ENCODE measurements around the gene PEMT. TPM values are rescaled to one million over a fixed set of nuclear protein-coding genes. Genes with fewer than 3 reads are reported as not detected.

PEMT gene
- total RNA-seq, 4 donors from 2014 or later = 52.5 to 76.1 (median 62.6) TPM

- H3K4me3 ChIP-seq (replicated peaks in 1 of 3) = no peak overlapping the region
- no peak for DNase-seq
- intact Hi-C loops (cut with DNase I) = no loop called here
- no peaks in the 10 kb centered on the region for H3K9me3 ChIP-seq
- H3K36me3 ChIP-seq = no peaks in the 10 kb centered on the region
- no peaks in the 10 kb centered on the region for H3K4me1 ChIP-seq
- TF ChIP-seq, protein P1, sequence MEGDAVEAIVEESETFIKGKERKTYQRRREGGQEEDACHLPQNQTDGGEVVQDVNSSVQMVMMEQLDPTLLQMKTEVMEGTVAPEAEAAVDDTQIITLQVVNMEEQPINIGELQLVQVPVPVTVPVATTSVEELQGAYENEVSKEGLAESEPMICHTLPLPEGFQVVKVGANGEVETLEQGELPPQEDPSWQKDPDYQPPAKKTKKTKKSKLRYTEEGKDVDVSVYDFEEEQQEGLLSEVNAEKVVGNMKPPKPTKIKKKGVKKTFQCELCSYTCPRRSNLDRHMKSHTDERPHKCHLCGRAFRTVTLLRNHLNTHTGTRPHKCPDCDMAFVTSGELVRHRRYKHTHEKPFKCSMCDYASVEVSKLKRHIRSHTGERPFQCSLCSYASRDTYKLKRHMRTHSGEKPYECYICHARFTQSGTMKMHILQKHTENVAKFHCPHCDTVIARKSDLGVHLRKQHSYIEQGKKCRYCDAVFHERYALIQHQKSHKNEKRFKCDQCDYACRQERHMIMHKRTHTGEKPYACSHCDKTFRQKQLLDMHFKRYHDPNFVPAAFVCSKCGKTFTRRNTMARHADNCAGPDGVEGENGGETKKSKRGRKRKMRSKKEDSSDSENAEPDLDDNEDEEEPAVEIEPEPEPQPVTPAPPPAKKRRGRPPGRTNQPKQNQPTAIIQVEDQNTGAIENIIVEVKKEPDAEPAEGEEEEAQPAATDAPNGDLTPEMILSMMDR (IDR thresholded peaks at IDR 0.05) = no peak
- TF ChIP-seq POLR2A (IDR thresholded peaks at IDR 0.05) = no peak
- no peak overlapping the region for H3K27ac ChIP-seq
- H3K27me3 ChIP-seq = no peaks in the 10 kb centered on the region
- 75 to 92% methylated on average over 1 to 5 of the region's 7 CpGs for WGBS, 2 donors
Observed at GRCh38 chr17:17545984-17546383, 45.5 kb downstream of the PEMT start.

- no peak overlapping the region for H3K4me3 ChIP-seq (replicated peaks in 1 of 3)
- intact Hi-C loops (cut with DNase I) = no loop called here
- H3K9me3 ChIP-seq = no peaks in the 10 kb centered on the region
- no peaks in the 10 kb centered on the region for H3K36me3 ChIP-seq
- DNase-seq = no peak
- no peak overlapping the region for H3K27ac ChIP-seq
- TF ChIP-seq, protein P1 (IDR thresholded peaks at IDR 0.05) = no peak
- TF ChIP-seq POLR2A (IDR thresholded peaks at IDR 0.05) = no peak
- WGBS, 2 donors = 90 to 91% methylated on average over 17 to 18 of the region's 20 CpGs
- no peaks in the 10 kb centered on the region for H3K27me3 ChIP-seq
- H3K4me1 ChIP-seq = no peaks in the 10 kb centered on the region
Observed at GRCh38 chr17:17545031-17545820, 46.3 kb downstream of the PEMT start.

GRCh38 chr17:17542906-17543635 is 48.4 kb downstream of the PEMT start:
- 95% methylated on average over 19 to 21 of the region's 22 CpGs for WGBS, 2 donors
- H3K36me3 ChIP-seq = no peaks in the 10 kb centered on the region
- intact Hi-C loops (cut with DNase I) = no loop called here
- H3K9me3 ChIP-seq = no peaks in the 10 kb centered on the region
- H3K4me1 ChIP-seq = no peaks in the 10 kb centered on the region
- no peak for TF ChIP-seq POLR2A (IDR thresholded peaks at IDR 0.05)
- TF ChIP-seq, protein P1 (IDR thresholded peaks at IDR 0.05) = no peak
- no peak overlapping the region for H3K27ac ChIP-seq
- no peak for DNase-seq
- no peak overlapping the region for H3K4me3 ChIP-seq (replicated peaks in 1 of 3)
- H3K27me3 ChIP-seq = no peaks in the 10 kb centered on the region

DNA sequence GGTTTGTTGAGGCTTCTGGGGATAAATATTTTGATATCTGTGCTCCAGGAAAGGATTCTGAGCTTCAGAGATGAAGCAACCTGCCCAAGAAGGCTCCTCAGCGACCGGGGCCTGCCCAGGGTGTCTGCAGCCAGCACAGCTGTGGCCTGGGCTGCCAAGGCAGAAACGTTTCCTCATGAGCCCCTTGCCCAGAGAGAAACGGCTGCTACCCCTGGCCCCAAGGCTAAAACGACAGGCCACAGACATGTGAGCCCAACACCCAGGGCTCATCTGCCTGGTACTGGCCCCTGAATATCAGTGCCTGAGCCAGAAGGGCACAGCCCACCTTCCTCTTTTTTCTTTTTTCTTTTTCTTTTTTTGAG is 49.9 kb downstream of the PEMT start:
- Histone ChIP-seq H3K4me1 (peaks cover 0 to 2% of the 10 kb centered on the region in 2 donors), H3K27me3 (no peaks in the 10 kb centered on the region), H3K4me3 (replicated peaks in 1 of 3) (no peak overlapping the region), H3K36me3 (no peaks in the 10 kb centered on the region), H3K9me3 (no peaks in the 10 kb centered on the region), H3K27ac (no peak overlapping the region)
- WGBS, 2 donors = 83 to 85% methylated on average over 5 of the region's 5 CpGs
- intact Hi-C loops (cut with DNase I) = no loop called here
- no peak for DNase-seq
- TF ChIP-seq POLR2A (IDR thresholded peaks at IDR 0.05) = no peak
- TF ChIP-seq, protein P1 (IDR thresholded peaks at IDR 0.05) = no peak
